GM23248 (cell line): ENCODE results near the gene HBM.

Experiments used
- EZH2 ChIP-seq: fragments of 200-600 bp; sonication (generic); IDR thresholded peaks from 2 replicates; pipeline ENCODE4 v1.6.1; 2018; ENCODE audit warnings: antibody characterized with exemption, mild to moderate bottlenecking; ENCODE audit not compliant: insufficient read depth, poor library complexity, severe bottlenecking
- EZH2phosphoT487 ChIP-seq: fragments of 200-600 bp; sonication (generic); IDR thresholded peaks from 2 replicates; pipeline ENCODE4 v1.6.1; 2018; ENCODE audit warnings: antibody characterized with exemption, moderate library complexity, mild to moderate bottlenecking, low read depth; ENCODE audit not compliant: insufficient read depth

GRCh38 chr16:189604-190186, 23.9 kb downstream of the HBM start:
- TF ChIP-seq EZH2, result no peak
- TF ChIP-seq EZH2phosphoT487, result no peak
